Measurements from ENCODE around the gene CCDC61.

- no peak for TF ChIP-seq POLR2A (IDR thresholded peaks at IDR 0.05)
- TF ChIP-seq, protein P1, sequence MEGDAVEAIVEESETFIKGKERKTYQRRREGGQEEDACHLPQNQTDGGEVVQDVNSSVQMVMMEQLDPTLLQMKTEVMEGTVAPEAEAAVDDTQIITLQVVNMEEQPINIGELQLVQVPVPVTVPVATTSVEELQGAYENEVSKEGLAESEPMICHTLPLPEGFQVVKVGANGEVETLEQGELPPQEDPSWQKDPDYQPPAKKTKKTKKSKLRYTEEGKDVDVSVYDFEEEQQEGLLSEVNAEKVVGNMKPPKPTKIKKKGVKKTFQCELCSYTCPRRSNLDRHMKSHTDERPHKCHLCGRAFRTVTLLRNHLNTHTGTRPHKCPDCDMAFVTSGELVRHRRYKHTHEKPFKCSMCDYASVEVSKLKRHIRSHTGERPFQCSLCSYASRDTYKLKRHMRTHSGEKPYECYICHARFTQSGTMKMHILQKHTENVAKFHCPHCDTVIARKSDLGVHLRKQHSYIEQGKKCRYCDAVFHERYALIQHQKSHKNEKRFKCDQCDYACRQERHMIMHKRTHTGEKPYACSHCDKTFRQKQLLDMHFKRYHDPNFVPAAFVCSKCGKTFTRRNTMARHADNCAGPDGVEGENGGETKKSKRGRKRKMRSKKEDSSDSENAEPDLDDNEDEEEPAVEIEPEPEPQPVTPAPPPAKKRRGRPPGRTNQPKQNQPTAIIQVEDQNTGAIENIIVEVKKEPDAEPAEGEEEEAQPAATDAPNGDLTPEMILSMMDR (IDR thresholded peaks at IDR 0.05), result no peak
These were observed 23.0 kb upstream of the CCDC61 start for GRCh38 chr19:45972081-45972946.

Measured in breast epithelium (tissue), 3 donors.